K562 (cell line): Measurements from ENCODE around the gene STX3. TPM values are rescaled to one million over a fixed set of nuclear protein-coding genes. Genes with fewer than 3 reads are reported as not detected.

Source experiments
- CBX8 ChIP-seq: fragments of 200-600 bp; sonication (generic); IDR thresholded peaks from 2 replicates; pipeline ENCODE4 v1.6.1; 2012; ENCODE audit warnings: borderline replicate concordance, mixed run types, low read depth, mild to moderate bottlenecking, moderate library complexity, mixed read lengths, low read length, control low read depth, inconsistent platforms; ENCODE audit not compliant: poor library complexity, severe bottlenecking; ENCODE audit errors: extremely low read depth
- CCNT2 ChIP-seq: IDR thresholded peaks from 2 replicates; pipeline ENCODE4 v1.6.1; 2011; ENCODE audit warnings: borderline replicate concordance, low read depth, mild to moderate bottlenecking, moderate library complexity, mixed read lengths, low read length; ENCODE audit not compliant: insufficient read length; ENCODE audit errors: extremely low read depth
- EP400 ChIP-seq: fragments of 450-650 bp; IDR thresholded peaks from 2 replicates; pipeline ENCODE4 v1.6.1; 2017; ENCODE audit warnings: antibody characterized with exemption, mild to moderate bottlenecking, moderate library complexity
- GATAD2B ChIP-seq: fragments of 450-650 bp; IDR thresholded peaks from 2 replicates; pipeline ENCODE4 v1.6.1; 2017; ENCODE audit warnings: mild to moderate bottlenecking, borderline replicate concordance
- KDM5B ChIP-seq: fragments of 200-600 bp; sonication (generic); IDR thresholded peaks from 2 replicates; pipeline ENCODE4 v1.6.1; 2012; ENCODE audit warnings: low read depth, mild to moderate bottlenecking, moderate library complexity, low read length, control low read depth, inconsistent platforms; ENCODE audit not compliant: insufficient replicate concordance
- NCOA6 ChIP-seq: fragments of 450-650 bp; IDR thresholded peaks from 2 replicates; pipeline ENCODE4 v1.6.1; 2017; ENCODE audit warnings: mild to moderate bottlenecking
- NUFIP1 ChIP-seq: fragments of 450-650 bp; IDR thresholded peaks from 2 replicates; pipeline ENCODE4 v1.6.1; 2018; ENCODE audit not compliant: partially characterized antibody
- OTX1 ChIP-seq: fragments of 450-650 bp; formaldehyde crosslinking; IDR thresholded peaks from 2 replicates; pipeline ENCODE4 v1.4.0; 2022; ENCODE audit warnings: mild to moderate bottlenecking
- PRMT5 ChIP-seq: sonication (generic); formaldehyde crosslinking; IDR thresholded peaks from 2 replicates; pipeline ENCODE4 v1.5.0; 2020; ENCODE audit warnings: missing genetic modification reagents
- RBM22 ChIP-seq: fragments of 200-400 bp; formaldehyde crosslinking; IDR thresholded peaks from 2 replicates; pipeline ENCODE4 v1.6.1; 2018; ENCODE audit warnings: low read length, low read depth; ENCODE audit not compliant: poor library complexity, severe bottlenecking
- SIN3A ChIP-seq, 2 experiments: fragments of 150-350 bp in 1 of 2; IDR thresholded peaks; 2 replicates each; pipeline ENCODE4 v1.6.1; 2011 to 2016; ENCODE audit warnings: borderline replicate concordance in 2 of 2, low read depth in 2 of 2, low read length in 2 of 2, mild to moderate bottlenecking in 2 of 2, moderate library complexity in 2 of 2; ENCODE audit not compliant: control insufficient read depth in 1 of 2
- TCF7L2 ChIP-seq: fragments of 150-350 bp; IDR thresholded peaks from 2 replicates; pipeline ENCODE4 v1.6.1; 2016; ENCODE audit warnings: low read depth, mild to moderate bottlenecking, low read length, moderate library complexity
- THRAP3 ChIP-seq: fragments of 450-650 bp; IDR thresholded peaks from 2 replicates; pipeline ENCODE4 v1.6.1; 2016; ENCODE audit warnings: mild to moderate bottlenecking, inconsistent platforms, borderline replicate concordance
- YY1 ChIP-seq, 3 experiments: IDR thresholded peaks; 2 replicates each; pipeline ENCODE4 v1.6.1; 2011; ENCODE audit warnings: low read length in 2 of 3, mild to moderate bottlenecking in 2 of 3, moderate library complexity in 2 of 3, borderline replicate concordance in 1 of 3, control low read depth in 1 of 3, low read depth in 1 of 3; ENCODE audit not compliant: insufficient read depth in 3 of 3, insufficient replicate concordance in 2 of 3, control insufficient read depth in 1 of 3, insufficient read length in 1 of 3; ENCODE audit errors: extremely low read depth in 1 of 3
- ZFP36 ChIP-seq: fragments of 150-350 bp; IDR thresholded peaks from 2 replicates; pipeline ENCODE4 v1.6.1; 2018; ENCODE audit warnings: low read length, low read depth; ENCODE audit not compliant: partially characterized antibody
- ZNF197 ChIP-seq: fragments of 200-800 bp; sonication (Bioruptor generic); IDR thresholded peaks from 2 replicates; pipeline ENCODE4 v1.6.1; 2016; ENCODE audit warnings: low read depth, missing genetic modification characterization, missing compliant biosample characterization
- ZNF3 ChIP-seq: fragments of 250-450 bp; sonication (Bioruptor Pico); IDR thresholded peaks from 2 replicates; pipeline ENCODE4 v1.5.0; 2021; ENCODE audit warnings: mild to moderate bottlenecking, moderate library complexity
- ZNF583 ChIP-seq: fragments of 250-450 bp; sonication (Bioruptor Pico); IDR thresholded peaks from 2 replicates; pipeline ENCODE4 v1.4.0; 2020
- ZNF707 ChIP-seq: fragments of 250-450 bp; sonication (Bioruptor Pico); conservative IDR thresholded peaks from 2 replicates; pipeline ENCODE4 v1.8.0; 2022; ENCODE audit warnings: inconsistent platforms, mild to moderate bottlenecking, moderate library complexity
- ZNF75A ChIP-seq: fragments of 450-650 bp; formaldehyde crosslinking; IDR thresholded peaks from 2 replicates; pipeline ENCODE4 v1.4.0; 2020; ENCODE audit warnings: mild to moderate bottlenecking
- polyA plus RNA-seq, 8 experiments: library from polyadenylated mRNA; depleted of rRNA in 4 of 8; stranded (reverse) in 5 of 8; unstranded in 3 of 8; fragments of >200 nt; fragmentation: Nextera tagmentation in 2 of 8; fragmentation: Illumina TruSeq in 1 of 8; extraction: Ambion mirVana in 2 of 8; extraction: Trizol in 1 of 8; gene quantifications; 2 replicates each; pipeline versions ENCODE4 v1.2.1 to v1.2.3, GENCODE V29; 2011 to 2014; ENCODE audit warnings: inconsistent platforms in 1 of 8, missing spikeins in 1 of 8
- total RNA-seq, 7 experiments: library from RNA; depleted of rRNA in 6 of 7; stranded (reverse); fragments of >200 nt in 6 of 7; fragmentation: Illumina TruSeq in 2 of 7; extraction: Trizol in 2 of 7; gene quantifications; 2 replicates each; pipeline versions ENCODE4 v1.2.1 to v1.2.3, GENCODE V29; 2011 to 2021; ENCODE audit warnings: low replicate concordance in 1 of 7
- TF ChIP-seq, protein P1 (sequence below): fragments of 250-450 bp; sonication (Bioruptor Pico); IDR thresholded peaks from 2 replicates; pipeline ENCODE4 v1.4.0; 2020; ENCODE audit warnings: mild to moderate bottlenecking
- TF ChIP-seq, protein P2 (sequence below), 2 experiments: IDR thresholded peaks; 2 replicates each; pipeline ENCODE4 v1.6.1; 2011; ENCODE audit warnings: borderline replicate concordance in 1 of 2, control low read depth in 1 of 2, low read depth in 1 of 2, low read length in 1 of 2, mild to moderate bottlenecking in 1 of 2, mixed read lengths in 1 of 2, moderate library complexity in 1 of 2; ENCODE audit not compliant: insufficient read depth in 1 of 2, insufficient read length in 1 of 2, poor library complexity in 1 of 2, severe bottlenecking in 1 of 2; ENCODE audit errors: extremely low read depth in 1 of 2
- TF ChIP-seq, protein P3 (sequence below): fragments of 250-450 bp; sonication (Bioruptor Pico); IDR thresholded peaks from 2 replicates; pipeline ENCODE4 v1.8.0; 2021; ENCODE audit warnings: borderline replicate concordance, mild to moderate bottlenecking, moderate library complexity; ENCODE audit not compliant: poor library complexity, severe bottlenecking

The STX3 gene
- total and polyA plus RNA-seq, 9 of the 15 experiments (the other 6 are each of a cell fraction or from before 2014, with no cell fraction given), result 12.0 to 91.6 (median 48.7) TPM

DNA sequence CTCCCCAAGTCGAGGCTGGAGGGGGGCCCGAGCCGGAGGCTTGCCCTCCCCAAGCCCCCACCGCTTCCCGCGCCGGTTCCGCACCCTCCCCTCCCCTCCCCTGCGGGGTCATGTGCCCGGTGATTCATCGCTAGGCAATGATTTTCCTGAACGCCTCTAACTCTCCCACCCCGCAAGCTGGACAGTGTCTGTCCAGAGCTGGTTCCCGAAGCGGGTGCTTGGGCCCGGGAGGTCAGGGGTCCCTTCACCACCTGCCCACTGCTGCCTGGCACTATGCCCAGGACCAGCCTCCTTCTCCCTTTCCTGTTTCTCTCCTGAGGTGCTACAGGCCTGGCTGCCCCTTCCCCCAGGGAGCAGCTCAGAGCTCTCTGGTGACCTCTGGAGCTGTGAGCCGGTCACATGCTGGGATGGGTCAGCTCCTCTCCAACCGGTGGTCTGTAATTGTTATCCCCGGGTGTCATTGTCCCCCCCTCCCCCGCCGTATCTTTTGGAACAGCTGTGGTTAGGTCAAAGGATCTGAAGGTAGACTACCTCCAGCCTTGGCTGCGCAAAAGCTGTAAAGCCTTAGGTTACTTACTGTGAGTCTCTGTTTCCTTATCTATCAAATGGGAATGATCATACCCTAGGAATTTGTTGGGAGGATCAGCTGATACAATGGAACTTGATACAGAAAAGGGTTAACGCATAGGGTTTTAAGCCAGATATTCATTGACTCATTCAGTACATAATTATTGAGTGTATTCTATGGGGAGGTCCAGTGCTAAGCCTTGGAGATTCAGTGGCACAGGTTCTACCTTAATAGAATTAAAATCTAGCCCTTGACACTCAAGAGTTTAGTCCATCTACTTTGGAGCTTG, 753 bp downstream of the STX3 start (continued):
- TF ChIP-seq OTX1 (CRISPR knock-in tag) (no peak), ZNF583 (CRISPR knock-in tag) (no peak), CCNT2 (peak; percentile 3), KDM5B (no peak), ZNF197 (CRISPR knock-in tag) (no peak), EP400 (peak; percentile 53), THRAP3 (no peak), SIN3A (IDR thresholded peaks at IDR 0.05; ENCODE audit: borderline replicate concordance in 2 of 2, control insufficient read depth in 1 of 2, low read depth in 2 of 2, low read length in 2 of 2) (no peak), ZNF75A (CRISPR knock-in tag) (no peak), RBM22 (no peak), PRMT5 (CRISPR knock-in tag) (no peak), NUFIP1 (no peak), GATAD2B (no peak), CBX8 (no peak), NCOA6 (no peak), YY1 (IDR thresholded peaks at IDR 0.05; ENCODE audit: borderline replicate concordance in 1 of 3, control insufficient read depth in 1 of 3, extremely low read depth in 1 of 3, insufficient read depth in 3 of 3, insufficient read length in 1 of 3, insufficient replicate concordance in 2 of 3, low read depth in 1 of 3, low read length in 2 of 3) (no peak), ZFP36 (peak; percentile 56), ZNF3 (CRISPR knock-in tag) (no peak), TCF7L2 (no peak), ZNF707 (no peak)
- TF ChIP-seq, protein P1, sequence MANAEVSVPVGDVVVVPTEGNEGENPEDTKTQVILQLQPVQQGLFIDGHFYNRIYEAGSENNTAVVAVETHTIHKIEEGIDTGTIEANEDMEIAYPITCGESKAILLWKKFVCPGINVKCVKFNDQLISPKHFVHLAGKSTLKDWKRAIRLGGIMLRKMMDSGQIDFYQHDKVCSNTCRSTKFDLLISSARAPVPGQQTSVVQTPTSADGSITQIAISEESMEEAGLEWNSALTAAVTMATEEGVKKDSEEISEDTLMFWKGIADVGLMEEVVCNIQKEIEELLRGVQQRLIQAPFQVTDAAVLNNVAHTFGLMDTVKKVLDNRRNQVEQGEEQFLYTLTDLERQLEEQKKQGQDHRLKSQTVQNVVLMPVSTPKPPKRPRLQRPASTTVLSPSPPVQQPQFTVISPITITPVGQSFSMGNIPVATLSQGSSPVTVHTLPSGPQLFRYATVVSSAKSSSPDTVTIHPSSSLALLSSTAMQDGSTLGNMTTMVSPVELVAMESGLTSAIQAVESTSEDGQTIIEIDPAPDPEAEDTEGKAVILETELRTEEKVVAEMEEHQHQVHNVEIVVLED (CRISPR knock-in tag), result no peak
- TF ChIP-seq, protein P2, sequence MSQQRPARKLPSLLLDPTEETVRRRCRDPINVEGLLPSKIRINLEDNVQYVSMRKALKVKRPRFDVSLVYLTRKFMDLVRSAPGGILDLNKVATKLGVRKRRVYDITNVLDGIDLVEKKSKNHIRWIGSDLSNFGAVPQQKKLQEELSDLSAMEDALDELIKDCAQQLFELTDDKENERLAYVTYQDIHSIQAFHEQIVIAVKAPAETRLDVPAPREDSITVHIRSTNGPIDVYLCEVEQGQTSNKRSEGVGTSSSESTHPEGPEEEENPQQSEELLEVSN (IDR thresholded peaks at IDR 0.05; ENCODE audit: borderline replicate concordance in 1 of 2, extremely low read depth in 1 of 2, insufficient read depth in 1 of 2, insufficient read length in 1 of 2, low read depth in 1 of 2, low read length in 1 of 2, poor library complexity in 1 of 2, severe bottlenecking in 1 of 2), result no peak
- TF ChIP-seq, protein P3, sequence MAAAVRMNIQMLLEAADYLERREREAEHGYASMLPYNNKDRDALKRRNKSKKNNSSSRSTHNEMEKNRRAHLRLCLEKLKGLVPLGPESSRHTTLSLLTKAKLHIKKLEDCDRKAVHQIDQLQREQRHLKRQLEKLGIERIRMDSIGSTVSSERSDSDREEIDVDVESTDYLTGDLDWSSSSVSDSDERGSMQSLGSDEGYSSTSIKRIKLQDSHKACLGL (CRISPR knock-in tag), result no peak
